ENCODE measurements around the gene RALBP1.
"Not testable (repeated sequence)": the region's sequence is repeated elsewhere in the genome, so short reads cannot be mapped to it uniquely, and the experiment has no call there.

The RALBP1 gene

GRCh38 chr18:9474983-9475642 is at the start of gene RALBP1:
Gene RALBP1 (plus strand): TSS chr18:9475513. CDS start chr18:9513046, 37,533 bp downstream.
- DNase-seq: peak; percentile 100

GRCh38 chr18:9426753-9427152 is 48.6 kb upstream of the RALBP1 start:
- no peak for DNase-seq

- no peak for DNase-seq
Measured at GRCh38 chr18:9428301-9428706, 47.0 kb upstream of the RALBP1 start.

GRCh38 chr18:9428862-9429661 is 46.3 kb upstream of the RALBP1 start:
- DNase-seq: no peak

- DNase-seq: no peak
Measured at GRCh38 chr18:9429662-9429993, 45.7 kb upstream of the RALBP1 start.

- not testable (repeated sequence) for DNase-seq
Measured at GRCh38 chr18:9430315-9430714, 45.0 kb upstream of the RALBP1 start.

GRCh38 chr18:9431296-9431695 is 44.0 kb upstream of the RALBP1 start:
- no peak for DNase-seq

GRCh38 chr18:9433122-9433521 is 42.2 kb upstream of the RALBP1 start:
- not testable (repeated sequence) for DNase-seq

GRCh38 chr18:9433671-9434121 is 41.6 kb upstream of the RALBP1 start:
- no peak for DNase-seq

GRCh38 chr18:9434122-9434701 is 41.1 kb upstream of the RALBP1 start:
- DNase-seq: no peak

- no peak for DNase-seq
Measured at GRCh38 chr18:9435041-9435440, 40.3 kb upstream of the RALBP1 start.

GRCh38 chr18:9436206-9436929 is 38.9 kb upstream of the RALBP1 start:
- no peak for DNase-seq

GRCh38 chr18:9437021-9437437 is 38.3 kb upstream of the RALBP1 start:
- no peak for DNase-seq

GRCh38 chr18:9437672-9438071 is 37.6 kb upstream of the RALBP1 start:
- no peak for DNase-seq

- DNase-seq: no peak
Measured at GRCh38 chr18:9441061-9441460, 34.3 kb upstream of the RALBP1 start.

- no peak for DNase-seq
Measured at GRCh38 chr18:9444549-9444948, 30.8 kb upstream of the RALBP1 start.

- no peak for DNase-seq
Measured at GRCh38 chr18:9446839-9447238, 28.5 kb upstream of the RALBP1 start.

- DNase-seq: no peak
Measured at GRCh38 chr18:9447334-9447733, 28.0 kb upstream of the RALBP1 start.

GRCh38 chr18:9449600-9450414 is 25.5 kb upstream of the RALBP1 start:
- no peak for DNase-seq

GRCh38 chr18:9450920-9451319 is 24.4 kb upstream of the RALBP1 start:
- not testable (repeated sequence) for DNase-seq

- no peak for DNase-seq
Measured at GRCh38 chr18:9453283-9453682, 22.0 kb upstream of the RALBP1 start.

GRCh38 chr18:9454061-9454703 is 21.1 kb upstream of the RALBP1 start:
- DNase-seq: no peak
